HK-2 (cell line): ENCODE data around the gene RPL32.
"Not testable (repeated sequence)": the region's sequence is repeated elsewhere in the genome, so short reads cannot be mapped to it uniquely, and the experiment has no call there.

Experiments used
- DNase-seq: peaks from one replicate; pipeline ENCODE4 v3.0.0-alpha.2; 2018; ENCODE audit not compliant: unreplicated experiment

The RPL32 gene

DNA sequence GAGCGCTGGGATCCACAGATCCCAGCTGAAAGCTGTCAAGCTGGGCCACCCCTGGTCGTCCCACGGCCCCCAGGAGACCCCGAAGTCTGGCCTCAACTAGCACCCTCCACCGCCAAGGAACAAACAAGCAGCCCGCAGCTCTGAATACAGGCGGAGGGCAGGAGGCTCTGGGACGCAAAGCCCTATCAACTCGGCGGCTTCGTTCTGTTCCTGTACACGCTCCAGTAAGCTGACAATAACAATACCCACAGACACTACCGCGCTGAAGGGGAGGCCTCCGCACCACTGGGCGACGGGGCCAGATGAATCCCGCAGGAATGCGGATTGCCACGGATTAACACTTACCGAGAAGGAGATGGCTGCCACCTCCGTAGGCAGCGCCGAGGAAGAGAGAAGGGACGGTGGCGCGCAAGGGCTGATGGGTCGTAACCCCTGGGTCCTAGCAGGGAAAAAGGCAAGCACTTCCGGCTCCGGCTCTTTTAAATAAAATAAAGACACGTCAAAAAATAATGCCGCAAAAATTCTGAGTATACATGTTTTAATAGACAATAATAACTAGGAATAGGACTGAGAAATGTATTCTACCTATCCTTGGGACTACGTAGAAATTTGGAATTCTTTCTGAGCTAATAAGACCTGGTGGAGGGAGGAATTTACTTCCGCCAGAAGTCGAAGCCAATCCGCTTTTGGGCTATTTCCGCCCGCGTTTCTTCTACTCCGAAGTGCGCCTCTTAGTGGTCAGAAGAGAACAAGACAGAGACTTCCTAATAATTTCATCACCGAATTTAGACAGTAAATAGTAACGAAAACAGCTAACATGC, at the start of gene RPL32:
Gene RPL32 (minus strand): TSS at position 417 of the 821 bp plus-strand sequence. CDS start 1,328 bp downstream, outside the sequence.
- peak; percentile 68 for DNase-seq

GRCh38 chr3:12890610-12891390, 49.4 kb upstream of the RPL32 start:
- DNase-seq: no peak

GRCh38 chr3:12886736-12887135, 45.4 kb upstream of the RPL32 start:
- DNase-seq: no peak

DNA sequence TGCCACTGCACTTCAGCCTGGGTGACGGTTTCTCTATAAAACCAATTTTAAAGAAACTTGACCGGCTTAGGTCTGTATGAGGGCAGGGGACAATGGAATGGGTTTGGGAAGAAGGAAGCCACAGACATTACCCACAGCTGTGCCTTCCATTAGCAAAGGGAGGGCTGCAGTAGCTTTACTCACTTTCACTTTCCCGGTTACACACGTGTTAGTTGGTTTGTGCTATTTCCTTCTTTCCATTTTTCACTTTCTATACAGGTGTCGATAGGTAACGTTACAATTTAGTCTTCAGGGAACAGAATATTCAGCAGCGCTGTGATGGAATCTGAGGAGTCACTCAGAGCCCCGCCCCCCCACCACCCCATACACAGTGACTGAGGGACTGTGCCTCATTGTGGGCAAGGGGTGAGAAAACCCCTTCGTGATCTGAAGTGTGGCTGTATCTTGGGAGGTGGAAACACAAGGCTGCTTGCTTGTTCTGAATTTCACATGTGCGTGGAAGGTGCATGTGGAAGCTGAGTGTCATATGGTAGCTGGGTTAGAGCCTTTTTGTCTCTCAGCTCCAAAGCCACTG, 44.8 kb upstream of the RPL32 start:
- no peak for DNase-seq

DNA sequence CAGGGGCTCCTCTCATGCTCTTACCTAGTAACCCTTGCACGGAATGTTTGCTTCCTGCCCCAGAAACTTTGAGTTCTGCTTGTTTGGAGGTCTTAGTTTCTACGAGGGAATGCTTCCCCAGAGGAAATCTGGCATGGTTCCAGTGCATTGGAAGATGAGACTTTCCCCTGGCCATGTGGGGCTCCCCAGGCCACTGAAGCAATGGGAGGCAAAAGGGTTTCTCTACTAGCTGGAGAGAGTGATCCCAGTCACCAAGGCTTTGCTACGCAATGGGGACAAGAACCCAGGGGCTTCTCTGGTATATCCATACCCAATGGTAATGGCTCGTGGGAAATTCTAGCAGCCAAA, 44.2 kb upstream of the RPL32 start:
- no peak for DNase-seq

GRCh38 chr3:12884790-12885582, 43.6 kb upstream of the RPL32 start:
- DNase-seq: no peak

DNA sequence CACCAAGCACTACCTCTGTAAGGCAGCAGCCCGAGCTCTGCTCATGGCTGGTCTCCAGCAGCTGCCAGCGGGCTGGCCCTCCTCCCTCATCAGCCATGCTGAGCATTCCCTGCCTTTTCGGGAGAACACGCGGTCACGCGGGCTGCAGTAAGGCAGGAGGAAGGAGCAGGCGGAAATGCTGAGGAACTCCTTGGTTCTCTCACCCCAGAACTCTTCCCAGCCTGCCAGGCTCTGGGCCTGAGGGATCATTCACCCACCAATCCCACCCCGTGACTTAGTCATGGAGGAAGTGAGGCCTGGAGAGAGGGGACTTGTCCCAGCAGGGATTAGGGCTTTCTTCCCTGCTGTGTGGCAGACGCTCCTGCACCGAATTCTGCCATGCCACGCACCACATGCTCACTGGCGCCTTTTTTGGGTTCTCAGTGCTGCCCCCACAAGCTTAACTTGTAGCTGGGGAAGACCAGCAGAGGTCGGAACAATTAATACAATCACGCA, 42.9 kb upstream of the RPL32 start:
- no peak for DNase-seq

DNA sequence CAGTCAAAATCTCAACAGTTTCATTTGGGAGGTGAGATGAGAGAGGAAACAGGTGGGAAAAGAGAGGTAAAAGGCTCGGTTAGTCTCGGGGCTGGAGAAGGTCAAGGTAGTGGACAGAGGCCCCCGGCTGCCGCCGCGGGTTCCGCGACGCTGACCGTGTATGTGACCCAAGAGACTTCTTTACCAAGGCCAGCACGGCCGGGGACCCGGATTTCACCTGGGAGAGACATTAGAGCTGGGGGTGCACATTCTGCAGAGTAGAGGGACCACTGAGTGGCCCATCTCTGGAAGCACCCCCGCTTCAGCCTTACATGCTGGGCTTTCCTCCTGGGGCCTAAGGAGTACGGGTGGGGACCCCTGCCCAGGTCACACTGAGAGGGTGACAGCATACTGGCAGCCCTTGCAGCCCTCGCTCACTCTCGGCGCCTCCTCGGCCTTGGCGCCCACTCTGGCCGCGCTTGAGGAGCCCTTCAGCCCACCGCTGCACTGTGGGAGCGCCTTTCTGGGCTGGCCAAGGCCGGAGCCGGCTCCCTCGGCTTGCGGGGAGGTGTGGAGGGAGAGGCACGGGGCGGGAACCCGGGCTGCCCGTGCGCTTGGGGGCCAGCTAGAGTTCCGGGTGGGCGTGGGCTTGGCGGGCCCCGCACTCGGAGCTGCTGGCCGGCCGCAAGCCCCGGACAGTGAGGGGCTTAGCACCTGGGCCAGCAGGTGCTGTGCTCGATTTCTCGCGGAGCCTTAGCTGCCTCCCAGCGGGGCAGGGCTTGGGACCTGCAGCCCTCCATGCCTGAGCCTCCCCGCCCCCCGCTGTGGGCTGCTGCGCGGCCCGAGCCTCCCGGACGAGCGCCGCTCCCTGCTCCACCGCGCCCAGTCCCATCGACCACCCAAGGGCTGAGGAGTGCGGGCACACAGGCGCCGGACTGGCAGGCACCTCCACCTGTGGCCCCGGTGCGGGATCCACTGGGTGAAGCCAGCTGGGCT, 41.3 kb upstream of the RPL32 start:
- no peak for DNase-seq

DNA sequence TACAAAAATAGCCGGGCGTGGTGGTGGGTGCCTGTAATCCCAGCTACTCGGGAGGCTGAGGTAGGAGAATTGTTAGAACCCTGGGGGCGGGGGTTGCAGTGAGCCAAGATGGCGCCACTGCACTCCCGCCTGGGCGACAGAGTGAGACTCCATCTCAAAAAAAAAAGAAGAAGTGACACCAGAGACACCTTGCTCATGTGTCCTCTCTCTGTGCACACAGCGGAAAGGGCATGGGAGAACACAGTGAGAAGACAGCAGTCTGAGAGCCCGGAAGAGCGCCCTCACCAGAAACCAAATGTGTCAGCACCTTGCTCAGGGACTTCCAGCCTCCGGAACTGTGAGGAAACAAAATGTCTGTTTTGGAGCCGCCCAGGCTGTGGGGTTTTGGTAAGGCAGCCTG, 40.5 kb upstream of the RPL32 start:
- not testable (repeated sequence) for DNase-seq

DNA sequence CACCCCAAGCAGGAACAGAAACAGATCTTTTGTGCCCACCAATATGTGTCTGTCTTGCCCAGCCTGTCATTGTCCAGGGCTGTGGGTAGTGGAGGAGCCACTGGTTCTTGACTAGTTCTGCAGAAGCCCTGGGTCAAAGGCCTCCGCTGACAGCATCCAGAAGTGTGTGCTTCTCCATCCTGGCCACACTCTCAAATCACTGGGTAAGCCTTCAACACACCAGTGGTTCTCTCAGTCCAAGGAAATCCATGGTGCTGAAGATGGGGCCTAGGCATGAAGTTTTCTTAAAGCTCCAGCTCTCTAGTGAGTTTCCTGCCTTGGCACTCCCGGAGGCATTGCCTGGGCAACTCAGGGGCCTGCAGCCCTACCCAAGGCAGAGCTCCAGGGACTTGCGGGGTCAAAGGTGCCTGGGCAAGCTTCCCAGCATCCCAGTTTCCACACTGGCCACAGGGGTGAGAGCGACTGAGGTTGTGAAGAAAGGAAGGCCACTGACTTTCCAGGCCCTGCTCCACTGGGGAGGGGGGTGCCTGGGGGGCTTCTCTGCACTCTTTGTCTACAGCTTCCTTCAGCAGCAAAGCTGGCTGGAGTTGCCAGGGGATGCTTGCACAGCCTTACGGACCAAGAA, 37.9 kb upstream of the RPL32 start:
- no peak for DNase-seq

DNA sequence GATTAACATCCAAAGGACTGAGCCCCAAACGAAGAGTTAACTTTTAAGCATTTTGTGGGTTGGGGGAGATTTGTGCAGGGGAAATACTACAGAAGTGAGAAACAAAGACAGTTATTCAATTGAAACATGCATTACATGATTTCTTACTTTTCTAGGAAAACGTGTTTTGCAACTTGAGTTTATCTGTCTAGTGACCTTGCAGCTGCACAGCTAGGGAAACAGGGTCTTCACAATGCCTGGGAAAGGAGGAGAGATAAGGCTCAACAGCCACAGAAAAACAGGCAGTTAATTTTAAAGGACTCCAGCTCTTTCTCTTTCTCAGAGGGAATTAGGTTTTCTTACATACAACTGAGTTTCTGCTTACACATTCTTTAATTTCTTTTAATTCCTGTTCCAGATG, 37.4 kb upstream of the RPL32 start:
- DNase-seq: not testable (repeated sequence)

DNA sequence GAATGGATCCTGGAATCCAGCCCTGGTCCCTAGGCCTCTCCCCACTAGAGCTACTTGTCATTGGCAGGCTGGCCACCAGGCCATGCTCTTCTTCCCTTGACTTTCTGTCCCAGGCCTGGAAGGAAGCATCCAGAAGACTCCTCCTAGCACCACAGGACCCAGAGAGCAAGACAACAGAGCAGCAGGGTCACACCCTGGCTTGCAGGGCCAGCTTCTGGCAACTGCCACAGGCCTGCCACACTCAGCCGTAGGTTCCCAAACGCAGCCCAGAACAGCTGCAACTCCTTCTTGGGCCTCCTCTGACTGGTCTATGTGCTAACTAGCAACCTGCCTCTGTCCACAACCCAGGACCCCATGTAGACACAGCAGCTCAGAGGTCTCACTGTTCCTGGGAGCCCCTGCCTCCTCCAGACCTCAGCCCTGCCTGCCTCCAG, 36.8 kb upstream of the RPL32 start:
- no peak for DNase-seq

GRCh38 chr3:12877040-12877439, 35.7 kb upstream of the RPL32 start:
- DNase-seq: no peak

GRCh38 chr3:12875857-12876836, 34.8 kb upstream of the RPL32 start:
- DNase-seq: no peak

DNA sequence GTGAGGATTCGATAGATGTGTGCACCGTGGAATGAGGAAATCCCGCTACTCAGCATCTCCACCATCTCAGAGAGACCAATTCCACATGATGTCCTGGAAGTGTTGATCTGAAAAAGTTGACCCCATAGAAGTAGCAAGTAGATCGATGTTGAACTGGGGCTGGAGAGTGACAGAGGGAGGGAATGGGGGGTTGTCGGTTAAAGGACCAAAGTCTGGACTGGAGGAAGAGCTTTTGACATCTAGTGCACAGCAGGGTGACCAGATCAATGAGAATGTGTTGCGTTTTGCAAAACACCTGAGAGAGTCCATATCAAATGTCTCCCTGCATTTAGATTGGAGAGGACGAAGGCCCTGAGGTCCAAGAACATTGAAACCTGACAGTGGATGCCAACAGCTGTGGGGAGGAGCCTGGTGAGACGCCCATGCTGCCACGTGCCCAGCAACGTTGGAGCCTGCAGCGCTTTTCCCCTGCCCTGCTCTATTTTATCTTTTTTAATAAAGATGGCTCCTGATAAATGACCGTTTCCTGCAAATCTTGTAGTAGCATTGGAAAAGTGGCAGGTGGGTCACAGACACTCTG, 30.1 kb upstream of the RPL32 start:
- no peak for DNase-seq

DNA sequence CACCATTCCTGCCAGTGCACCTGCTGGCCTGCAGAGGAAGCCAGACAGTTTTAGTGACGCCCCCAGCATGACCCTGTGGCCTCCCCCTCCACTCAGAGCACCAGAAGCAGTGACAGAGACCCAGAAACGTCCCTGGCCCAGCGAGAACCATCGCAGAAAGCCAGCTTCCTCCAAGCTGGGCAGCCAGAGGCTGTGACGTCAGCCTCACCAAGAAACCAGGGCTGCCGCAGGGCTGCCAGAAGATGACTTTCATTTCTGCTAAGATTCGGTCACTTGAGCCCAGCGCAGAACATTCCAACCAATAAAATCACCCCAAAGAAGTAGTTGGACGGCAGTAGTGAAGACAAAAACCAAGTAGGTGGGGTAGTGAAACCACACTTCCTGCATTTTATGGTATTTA, 29.6 kb upstream of the RPL32 start:
- DNase-seq: no peak

- DNase-seq: peak; percentile 33
Observed at GRCh38 chr3:12869035-12869621, 27.8 kb upstream of the RPL32 start.
